Right lobe of liver (tissue), 4 donors: ENCODE results near the gene SRSF6.

Experiments used
- CTCF ChIP-seq, 4 donors: fragments of 200-600 bp in 3 of 4; fragments of 450-650 bp in 1 of 4; IDR thresholded peaks; one replicate each; pipeline versions ENCODE4 v1.5.1 to v1.8.0; 2016 to 2022; ENCODE audit warnings: antibody characterized with exemption in 4 of 4, mild to moderate bottlenecking in 2 of 4
- POLR2A ChIP-seq: fragments of 450-650 bp; IDR thresholded peaks from one replicate; pipeline ENCODE4 v1.6.1; 2017; ENCODE audit warnings: antibody characterized with exemption, mild to moderate bottlenecking
- donor health status: DM: no; HTN: no; CAD: no.
- donor health status: DM: no; HTN: no; CAD: no.
- donor health status: DM: no; HTN: yes; CAD: no.

- no peak for TF ChIP-seq CTCF (IDR thresholded peaks at IDR 0.05)
- no peak for TF ChIP-seq POLR2A
These were observed 9.9 kb downstream of the SRSF6 start for GRCh38 chr20:43467589-43467988.
